Measurements from ENCODE around the gene CST3.
"Not testable (repeated sequence)": the region's sequence is repeated elsewhere in the genome, so short reads cannot be mapped to it uniquely, and the experiment has no call there.

The CST3 gene, protein sequence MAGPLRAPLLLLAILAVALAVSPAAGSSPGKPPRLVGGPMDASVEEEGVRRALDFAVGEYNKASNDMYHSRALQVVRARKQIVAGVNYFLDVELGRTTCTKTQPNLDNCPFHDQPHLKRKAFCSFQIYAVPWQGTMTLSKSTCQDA

DNA sequence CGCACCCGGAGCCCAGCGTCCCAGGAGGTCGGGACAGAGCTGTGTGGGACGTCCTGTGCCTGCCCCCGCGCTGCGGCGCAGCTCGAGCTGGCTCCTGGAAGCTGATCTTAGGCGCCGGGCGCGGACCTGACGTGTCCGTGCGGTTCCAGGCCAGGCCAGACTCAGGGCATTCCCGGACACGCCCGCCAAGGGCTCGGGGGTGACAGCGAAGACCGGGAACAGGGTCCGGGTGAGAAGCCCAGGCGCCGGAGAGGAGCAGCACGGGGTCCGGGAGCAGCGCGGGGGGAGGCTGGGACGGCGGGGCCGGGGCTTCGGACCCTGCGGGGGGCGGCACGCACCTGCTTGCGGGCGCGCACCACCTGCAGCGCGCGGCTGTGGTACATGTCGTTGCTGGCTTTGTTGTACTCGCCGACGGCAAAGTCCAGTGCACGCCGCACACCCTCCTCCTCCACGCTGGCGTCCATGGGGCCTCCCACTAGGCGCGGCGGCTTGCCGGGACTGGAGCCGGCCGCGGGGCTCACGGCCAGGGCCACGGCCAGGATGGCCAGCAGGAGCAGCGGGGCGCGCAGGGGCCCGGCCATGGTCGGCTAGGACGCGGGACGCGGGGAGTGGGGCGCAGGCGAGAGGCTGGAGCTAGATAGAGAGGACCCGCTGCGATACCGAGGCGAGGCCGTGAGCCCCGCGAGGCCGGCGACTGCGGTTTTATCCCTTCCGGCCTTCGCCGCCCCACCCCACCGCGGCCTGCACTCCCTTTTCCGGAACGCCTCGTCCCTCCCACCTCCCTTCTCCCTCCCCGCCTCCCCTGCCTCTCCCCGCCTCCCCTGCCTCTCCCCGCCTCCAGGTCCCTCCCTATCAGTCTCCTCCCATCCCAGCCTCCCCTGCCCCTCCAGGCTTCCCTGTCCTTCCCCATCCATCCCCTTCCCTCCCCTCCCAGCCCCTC lies at the start of gene CST3:
Gene CST3, minus strand, starts transcription at position 674 of the 940 bp plus-strand sequence. Its CDS starts 93 bp downstream, at position 581.
- peak; percentile 94 for DNase-seq (ENCODE audit: low spot score)

DNA sequence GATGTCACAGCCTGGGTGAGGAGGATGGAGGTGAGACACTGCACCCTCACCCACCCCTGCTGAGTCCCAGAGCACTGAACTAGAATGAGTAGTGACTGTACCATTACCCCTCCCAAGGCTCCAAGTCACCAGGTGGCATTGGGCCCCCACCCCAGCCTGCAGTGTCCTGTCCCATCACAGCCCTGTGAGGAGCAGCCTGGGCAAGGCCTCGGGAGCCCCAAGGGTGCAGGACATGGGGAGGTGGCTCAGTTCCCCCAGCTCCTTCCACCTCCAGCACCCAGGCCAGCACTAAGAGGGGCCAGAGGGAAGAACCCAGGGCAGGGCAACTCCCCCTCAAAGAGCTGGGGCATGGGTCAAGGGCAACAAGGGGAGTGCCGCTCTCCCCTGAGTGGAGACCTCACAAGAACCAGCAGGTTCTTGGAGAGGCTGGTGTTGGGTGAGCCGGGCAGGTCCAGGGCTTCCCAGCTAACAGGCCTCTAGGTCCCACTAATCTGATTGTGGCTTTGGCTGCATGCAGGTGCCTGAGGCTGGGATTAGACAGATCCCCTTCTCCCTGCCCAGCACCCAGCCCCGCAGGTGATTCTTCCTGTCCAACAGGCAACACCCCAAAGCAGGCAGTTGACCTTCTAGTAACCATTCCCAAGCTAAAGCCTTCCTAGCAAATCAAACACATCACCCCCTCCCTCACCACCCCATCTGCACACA lies 48.4 kb upstream of the CST3 start:
- no peak for DNase-seq (ENCODE audit: low spot score)

- not testable (repeated sequence) for DNase-seq (ENCODE audit: low spot score)
Observed at GRCh38 chr20:23685529-23685896, 47.8 kb upstream of the CST3 start.

GRCh38 chr20:23684261-23684660 lies 46.5 kb upstream of the CST3 start:
- DNase-seq (ENCODE audit: low spot score): no peak

GRCh38 chr20:23683807-23684206 lies 46.1 kb upstream of the CST3 start:
- no peak for DNase-seq (ENCODE audit: low spot score)

GRCh38 chr20:23683281-23683680 lies 45.5 kb upstream of the CST3 start:
- no peak for DNase-seq (ENCODE audit: low spot score)

GRCh38 chr20:23680146-23680545 lies 42.4 kb upstream of the CST3 start:
- DNase-seq (ENCODE audit: low spot score): no peak

DNA sequence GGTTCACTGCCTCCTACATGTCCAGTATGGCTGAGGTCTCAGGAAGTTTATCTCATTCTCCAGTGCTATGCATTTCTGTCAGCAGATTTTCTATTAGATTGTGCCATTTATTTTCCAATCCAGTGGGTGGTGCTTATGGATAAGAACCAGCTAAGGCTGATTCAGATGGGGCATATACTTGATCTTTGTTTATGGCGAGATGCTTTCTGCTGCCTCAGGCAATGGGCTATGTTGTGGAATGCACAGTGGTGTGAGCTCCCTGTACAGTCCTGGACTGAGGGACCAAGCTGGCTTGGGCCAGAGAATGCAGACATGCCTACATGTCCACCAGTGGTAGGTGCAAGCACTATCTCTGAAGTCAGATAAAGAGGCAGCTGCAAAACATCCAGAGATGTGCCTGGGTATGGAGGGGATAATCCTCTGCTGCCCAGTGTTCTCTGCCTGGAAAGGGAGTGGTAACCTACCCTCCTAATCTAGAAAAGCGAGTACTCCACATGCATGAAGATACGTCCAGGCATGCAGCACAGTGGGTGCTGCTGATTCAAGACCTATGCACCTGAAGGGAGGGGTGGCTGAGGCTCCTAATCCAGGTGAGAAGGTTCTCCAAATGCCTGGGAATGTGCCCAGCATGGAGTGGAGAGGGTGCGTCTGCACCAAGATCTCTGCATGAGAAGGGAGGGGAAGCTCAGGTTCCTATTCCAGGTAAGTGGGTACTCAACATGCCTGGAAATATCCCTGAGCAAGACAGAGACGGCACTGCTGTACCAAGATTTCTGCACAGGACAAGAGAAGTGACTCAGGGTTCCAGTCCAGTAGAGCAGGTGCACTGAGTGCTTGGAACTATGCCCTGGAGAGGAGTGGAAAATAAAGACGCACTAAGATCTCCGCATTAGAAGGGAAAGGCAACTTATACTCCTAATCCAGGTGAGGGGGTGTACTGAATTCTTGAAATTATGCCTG lies 41.7 kb upstream of the CST3 start:
- DNase-seq (ENCODE audit: low spot score): no peak

- no peak for DNase-seq (ENCODE audit: low spot score)
Observed at GRCh38 chr20:23673209-23673608, 35.5 kb upstream of the CST3 start.

DNA sequence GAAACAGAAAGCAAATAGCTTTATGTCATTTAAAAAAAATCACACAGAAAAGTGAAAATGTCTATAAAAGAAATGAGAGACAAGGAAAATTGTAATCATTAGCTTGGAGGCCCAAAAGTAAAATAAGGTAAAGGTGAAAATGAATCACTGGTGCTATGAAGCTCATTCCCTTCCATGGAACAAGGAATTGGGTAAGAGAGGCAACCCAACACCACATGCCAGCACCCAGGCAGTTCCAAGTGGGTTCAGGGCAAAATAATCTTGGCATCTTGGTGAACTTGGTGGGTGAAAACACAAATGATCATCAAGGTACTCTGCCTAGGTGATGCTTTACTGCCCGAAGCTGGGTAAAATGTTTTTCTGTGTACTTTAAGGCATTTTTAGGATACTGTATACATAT lies 34.4 kb upstream of the CST3 start:
- DNase-seq (ENCODE audit: low spot score): no peak

- no peak for DNase-seq (ENCODE audit: low spot score)
Observed at GRCh38 chr20:23671479-23671878, 33.7 kb upstream of the CST3 start.

GRCh38 chr20:23670361-23670760 lies 32.6 kb upstream of the CST3 start:
- no peak for DNase-seq (ENCODE audit: low spot score)

GRCh38 chr20:23669866-23670265 lies 32.1 kb upstream of the CST3 start:
- no peak for DNase-seq (ENCODE audit: low spot score)

- no peak for DNase-seq (ENCODE audit: low spot score)
Observed at GRCh38 chr20:23669327-23669726, 31.6 kb upstream of the CST3 start.

- peak; percentile 73 for DNase-seq (ENCODE audit: low spot score)
Observed at GRCh38 chr20:23668477-23668951, 30.8 kb upstream of the CST3 start.

DNA sequence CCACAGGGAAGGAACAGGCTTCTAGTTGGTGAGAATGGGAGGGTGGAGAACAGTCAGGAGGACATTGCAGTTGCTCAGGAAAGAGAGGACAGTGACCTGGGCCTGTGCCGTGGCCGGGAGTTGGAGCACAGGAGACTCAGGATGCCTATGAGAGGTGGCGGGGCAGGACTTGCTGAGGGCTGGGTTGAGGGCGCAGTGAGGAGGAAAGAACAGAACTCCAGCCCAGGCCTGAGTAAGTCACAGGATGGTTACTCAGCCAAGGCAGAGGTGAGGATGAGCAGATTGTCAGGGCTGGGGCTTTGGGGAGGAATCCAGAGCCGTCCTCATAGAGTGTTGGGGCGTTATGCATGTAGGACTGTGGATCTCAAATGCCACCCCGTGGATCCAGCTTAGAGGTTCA lies 29.9 kb upstream of the CST3 start:
- no peak for DNase-seq (ENCODE audit: low spot score)

DNA sequence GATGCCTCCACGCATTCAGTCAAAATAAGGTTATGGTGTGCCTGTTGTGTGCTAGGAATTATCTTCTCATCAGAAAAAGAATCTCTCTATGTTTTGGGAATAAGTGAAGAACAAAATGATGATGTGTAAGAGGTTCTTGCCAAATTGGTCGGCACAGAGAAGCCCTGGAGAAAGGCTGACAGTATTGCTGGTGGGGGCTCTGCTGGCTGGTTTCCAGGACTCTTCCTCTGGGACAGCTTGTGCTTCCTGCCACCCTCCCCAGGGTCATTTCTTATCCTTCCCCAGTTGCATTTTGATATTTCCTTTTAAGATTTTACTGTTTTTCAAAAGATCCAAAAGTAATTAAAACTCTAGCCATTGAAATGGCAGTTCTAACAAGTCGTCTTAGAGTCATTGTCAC lies 28.9 kb upstream of the CST3 start:
- no peak for DNase-seq (ENCODE audit: low spot score)

- DNase-seq (ENCODE audit: low spot score): no peak
Observed at GRCh38 chr20:23666189-23666588, 28.4 kb upstream of the CST3 start.

DNA sequence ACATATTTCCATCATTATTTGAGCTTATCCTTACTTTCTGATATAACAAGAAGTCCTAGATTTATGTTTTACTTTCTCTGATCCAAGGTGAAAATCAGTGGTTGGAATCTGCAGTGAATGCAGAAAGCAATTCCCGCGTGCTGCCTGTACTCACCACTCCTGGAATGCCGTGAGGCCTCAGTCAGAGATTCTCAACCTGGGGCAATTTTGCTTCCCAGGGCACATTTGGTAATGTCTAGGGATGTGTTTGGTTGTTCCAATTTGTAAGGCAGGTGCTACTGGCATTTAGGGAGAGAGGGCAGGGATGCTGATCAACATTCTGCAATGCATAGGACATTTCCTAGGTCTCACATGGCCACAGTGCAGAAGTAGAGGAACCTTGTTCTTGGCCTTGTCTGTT lies 27.2 kb upstream of the CST3 start:
- no peak for DNase-seq (ENCODE audit: low spot score)

DNA sequence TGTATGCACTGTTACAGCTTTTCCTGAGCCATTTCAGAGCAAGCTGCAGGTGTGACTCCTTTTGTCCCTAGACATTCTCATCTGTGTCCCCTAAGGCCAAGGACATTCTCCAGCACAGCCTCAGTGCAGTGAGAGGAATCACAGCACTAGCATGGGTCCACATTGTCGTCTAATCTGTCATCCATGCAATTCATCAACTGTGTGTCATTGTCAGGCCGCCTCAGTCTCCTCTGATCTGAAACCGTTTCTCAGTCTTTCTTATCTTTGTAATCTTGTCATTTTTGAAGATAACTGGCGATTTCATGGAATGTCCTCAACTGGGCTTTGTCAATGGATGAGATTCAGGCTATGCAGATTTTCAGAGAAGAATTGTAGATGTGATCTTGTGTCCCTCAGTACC lies 26.3 kb upstream of the CST3 start:
- not testable (repeated sequence) for DNase-seq (ENCODE audit: low spot score)

DNA sequence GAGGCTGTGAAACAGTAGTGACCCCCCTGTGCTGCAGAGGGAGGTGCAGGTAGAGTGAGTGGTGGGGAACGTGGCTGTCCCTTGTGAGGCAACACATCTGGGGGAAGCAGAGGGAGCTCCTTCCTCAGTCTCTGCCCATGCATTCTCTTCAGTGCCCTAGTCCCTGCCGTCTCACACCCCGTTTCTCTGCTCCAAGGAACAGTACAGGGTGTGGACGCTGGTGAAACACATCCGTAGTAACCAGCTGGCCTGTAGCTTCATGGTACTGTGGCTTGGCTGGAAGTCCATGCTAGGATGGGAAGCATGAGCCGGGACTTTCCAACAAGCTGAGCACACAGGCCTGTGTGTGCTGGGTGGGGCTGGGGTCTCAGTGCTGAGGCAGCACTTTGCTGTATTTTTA lies 25.4 kb upstream of the CST3 start:
- DNase-seq (ENCODE audit: low spot score): no peak
